Progenitor cell of endocrine pancreas (in vitro differentiated cells): ENCODE data around the gene ADAM12. TPM values are rescaled to one million over a fixed set of nuclear protein-coding genes. Genes with fewer than 3 reads are reported as not detected.

Source experiments
- DNase-seq: peaks from one replicate; pipeline ENCODE4 v3.0.0; 2021; ENCODE audit warnings: low spot score; ENCODE audit not compliant: unreplicated experiment
- H3K27ac Mint-ChIP-seq: 2 replicates; pipeline ENCODE4 v1.8.0; 2021; ENCODE audit warnings: mild to moderate bottlenecking, moderate library complexity, mixed read lengths
- H3K27me3 Mint-ChIP-seq: 2 replicates; pipeline ENCODE4 v1.8.0; 2021; ENCODE audit warnings: mixed read lengths
- H3K36me3 Mint-ChIP-seq: 2 replicates; pipeline ENCODE4 v1.8.0; 2022; ENCODE audit warnings: mixed read lengths; ENCODE audit not compliant: insufficient read depth
- H3K4me1 Mint-ChIP-seq: 2 replicates; pipeline ENCODE4 v1.8.0; 2021; ENCODE audit warnings: low read depth, mixed read lengths
- H3K4me3 Mint-ChIP-seq: 2 replicates; pipeline ENCODE4 v1.8.0; 2021; ENCODE audit warnings: low read depth, mild to moderate bottlenecking, moderate library complexity, mixed read lengths
- H3K9me3 Mint-ChIP-seq: 2 replicates; pipeline ENCODE4 v1.8.0; 2021; ENCODE audit warnings: low read depth, mixed read lengths
- total RNA-seq: library from RNA; stranded (reverse); gene quantifications from 2 replicates; pipeline ENCODE4 v1.2.1, GENCODE V29; 2021
- TF ChIP-seq, protein P1 (sequence below): fragments of 200-600 bp; sonication (generic); IDR thresholded peaks from one replicate; pipeline ENCODE4 v1.5.0; 2021; ENCODE audit warnings: antibody characterized with exemption, mild to moderate bottlenecking; ENCODE audit not compliant: unreplicated experiment

ADAM12 gene
- total RNA-seq, 1 donor from 2014 or later, result 1.8 TPM

DNA sequence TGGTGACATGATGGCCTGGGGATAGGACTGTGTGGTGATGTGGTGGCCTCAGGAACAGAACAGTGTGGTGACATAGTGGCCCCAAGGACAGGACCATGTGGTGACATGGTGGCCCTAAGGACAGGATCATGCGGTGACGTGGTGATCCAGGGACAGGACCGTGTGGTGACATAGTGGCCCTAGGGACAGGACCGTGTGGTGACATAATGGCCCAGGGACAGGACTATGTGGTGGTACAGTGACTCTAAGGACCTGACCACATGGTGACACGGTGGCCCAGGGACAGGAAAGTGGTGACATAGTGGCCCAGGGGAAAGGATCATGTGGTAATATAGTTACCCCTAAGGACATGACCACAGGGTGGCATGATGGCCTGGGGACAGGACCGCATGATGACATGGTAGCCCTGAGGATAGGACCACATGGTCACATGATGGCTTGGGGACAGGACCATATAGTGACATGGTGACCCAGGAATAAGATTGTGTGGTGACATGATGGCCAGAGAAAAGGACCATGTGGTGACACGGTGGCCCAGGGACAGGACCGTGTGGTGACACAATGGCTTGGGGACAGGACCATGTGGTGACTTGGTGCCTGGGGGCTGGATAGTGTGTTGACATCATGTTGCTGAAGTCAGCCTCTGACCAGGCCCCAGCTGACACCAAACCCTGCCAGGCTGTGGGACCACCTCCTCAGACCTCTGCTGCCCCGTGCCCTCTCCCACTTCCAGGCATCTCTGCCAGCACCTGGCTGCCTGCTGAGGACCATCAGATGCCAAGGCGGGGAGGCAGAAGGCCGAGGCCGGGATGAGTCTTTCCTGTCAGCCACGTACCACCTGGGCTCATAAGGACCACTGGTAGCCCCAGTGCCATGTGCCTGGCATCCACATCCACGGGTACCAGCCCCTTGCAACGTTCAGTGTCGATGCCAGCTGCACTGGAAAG lies 99.5 kb downstream of the ADAM12 start:
- Mint-ChIP-seq H3K27me3 (peaks cover 31% of the 10 kb centered on the region), H3K9me3 (no peaks in the 10 kb centered on the region), H3K36me3 (no peaks in the 10 kb centered on the region), H3K27ac (no peak overlapping the region), H3K4me3 (no peak overlapping the region), H3K4me1 (no peaks in the 10 kb centered on the region)
- TF ChIP-seq, protein P1, sequence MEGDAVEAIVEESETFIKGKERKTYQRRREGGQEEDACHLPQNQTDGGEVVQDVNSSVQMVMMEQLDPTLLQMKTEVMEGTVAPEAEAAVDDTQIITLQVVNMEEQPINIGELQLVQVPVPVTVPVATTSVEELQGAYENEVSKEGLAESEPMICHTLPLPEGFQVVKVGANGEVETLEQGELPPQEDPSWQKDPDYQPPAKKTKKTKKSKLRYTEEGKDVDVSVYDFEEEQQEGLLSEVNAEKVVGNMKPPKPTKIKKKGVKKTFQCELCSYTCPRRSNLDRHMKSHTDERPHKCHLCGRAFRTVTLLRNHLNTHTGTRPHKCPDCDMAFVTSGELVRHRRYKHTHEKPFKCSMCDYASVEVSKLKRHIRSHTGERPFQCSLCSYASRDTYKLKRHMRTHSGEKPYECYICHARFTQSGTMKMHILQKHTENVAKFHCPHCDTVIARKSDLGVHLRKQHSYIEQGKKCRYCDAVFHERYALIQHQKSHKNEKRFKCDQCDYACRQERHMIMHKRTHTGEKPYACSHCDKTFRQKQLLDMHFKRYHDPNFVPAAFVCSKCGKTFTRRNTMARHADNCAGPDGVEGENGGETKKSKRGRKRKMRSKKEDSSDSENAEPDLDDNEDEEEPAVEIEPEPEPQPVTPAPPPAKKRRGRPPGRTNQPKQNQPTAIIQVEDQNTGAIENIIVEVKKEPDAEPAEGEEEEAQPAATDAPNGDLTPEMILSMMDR, result no peak
- DNase-seq, result no peak

DNA sequence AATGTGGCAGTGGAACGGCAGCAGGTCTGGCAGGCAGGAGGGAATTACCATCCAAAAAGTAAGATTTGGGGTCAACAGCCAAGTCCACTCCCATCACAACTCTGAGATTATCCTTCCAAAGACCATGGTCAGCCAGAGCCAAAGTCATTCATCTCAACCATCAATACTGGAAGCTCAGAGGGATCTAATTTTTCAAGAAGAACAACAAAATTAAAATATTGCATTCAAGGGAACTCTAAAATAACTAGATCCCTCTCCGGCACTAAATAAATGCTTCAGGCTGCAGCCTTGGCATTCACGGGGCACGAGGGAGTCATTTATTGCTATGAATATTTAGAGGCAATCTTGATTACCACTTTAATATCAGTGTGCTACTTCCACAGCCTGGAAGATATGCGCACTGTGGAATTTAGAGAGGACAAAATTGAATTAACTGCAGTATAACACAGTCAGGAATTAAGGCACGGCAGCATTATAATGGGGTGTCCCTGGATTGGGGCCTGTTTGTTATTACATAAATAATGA lies 102.0 kb downstream of the ADAM12 start:
- TF ChIP-seq, protein P1, result no peak
- H3K27me3 Mint-ChIP-seq, result peaks cover 21% of the 10 kb centered on the region
- no peaks in the 10 kb centered on the region for H3K9me3 Mint-ChIP-seq
- no peaks in the 10 kb centered on the region for H3K36me3 Mint-ChIP-seq
- H3K4me3 Mint-ChIP-seq, result no peak overlapping the region
- H3K27ac Mint-ChIP-seq, result no peak overlapping the region
- DNase-seq, result no peak
- no peaks in the 10 kb centered on the region for H3K4me1 Mint-ChIP-seq

DNA sequence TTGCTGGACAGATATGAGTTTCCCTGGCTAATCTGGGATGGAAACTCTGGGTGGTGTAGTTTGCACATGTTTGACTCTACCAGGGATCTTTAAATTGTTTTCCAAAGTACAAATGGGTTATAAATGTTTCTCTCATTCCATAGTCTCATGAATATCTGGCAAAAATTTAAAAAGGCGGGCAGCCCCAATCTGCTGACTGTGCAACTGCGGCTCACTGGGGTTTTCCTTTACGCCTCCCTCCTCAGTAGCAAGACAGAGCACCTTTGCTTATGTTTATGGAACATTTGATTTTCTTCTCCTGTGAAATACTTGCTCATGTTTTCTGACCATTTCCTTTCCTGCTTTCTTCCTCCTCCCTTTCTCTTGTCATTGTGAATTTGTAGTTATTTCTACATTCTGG lies 105.0 kb downstream of the ADAM12 start:
- Mint-ChIP-seq H3K4me1 (no peaks in the 10 kb centered on the region), H3K9me3 (no peaks in the 10 kb centered on the region), H3K27me3 (peaks cover 23% of the 10 kb centered on the region), H3K4me3 (no peak overlapping the region), H3K36me3 (no peaks in the 10 kb centered on the region), H3K27ac (no peak overlapping the region)
- no peak for DNase-seq
- TF ChIP-seq, protein P1, result no peak

DNA sequence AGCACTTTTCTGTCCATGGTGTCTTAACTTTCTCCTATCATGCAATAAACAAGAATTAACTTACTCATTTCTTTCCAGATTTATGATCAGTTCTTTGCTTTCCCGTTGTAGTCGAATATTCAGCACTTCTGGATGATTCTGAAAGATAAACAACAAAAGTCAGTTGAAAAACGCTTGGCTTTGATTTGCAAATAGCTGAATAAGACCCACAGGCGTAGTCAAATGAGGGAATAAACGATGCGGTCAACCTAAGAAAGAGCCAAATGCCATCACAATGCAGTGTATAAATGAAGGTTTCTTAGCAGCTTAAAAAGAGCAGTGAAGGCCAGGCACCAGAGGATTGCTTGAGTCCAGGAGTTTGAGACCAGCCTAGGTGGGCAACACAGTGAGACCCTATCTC lies 109.4 kb downstream of the ADAM12 start:
- Mint-ChIP-seq H3K4me3 (no peak overlapping the region), H3K27ac (no peak overlapping the region), H3K9me3 (no peaks in the 10 kb centered on the region), H3K36me3 (no peaks in the 10 kb centered on the region), H3K27me3 (peaks cover 12% of the 10 kb centered on the region), H3K4me1 (no peaks in the 10 kb centered on the region)
- TF ChIP-seq, protein P1, result no peak
- DNase-seq, result no peak

GRCh38 chr10:126277181-126277580 lies 111.1 kb downstream of the ADAM12 start:
- Mint-ChIP-seq H3K9me3 (no peaks in the 10 kb centered on the region), H3K4me1 (no peaks in the 10 kb centered on the region)
- DNase-seq, result no peak

More at GRCh38 chr10:126277181-126277580, 111.1 kb downstream of the ADAM12 start:
- TF ChIP-seq, protein P1, result no peak
- Mint-ChIP-seq H3K27me3 (peaks cover 9% of the 10 kb centered on the region), H3K27ac (no peak overlapping the region), H3K4me3 (no peak overlapping the region), H3K36me3 (no peaks in the 10 kb centered on the region)
